H9 (cell line): ENCODE results near the gene KIF6. TPM values are rescaled to one million over a fixed set of nuclear protein-coding genes. Genes with fewer than 3 reads are reported as not detected.
A peak's percentile ranks its signal among the peaks of the same experiment; 100 is the strongest.

Source experiments
- DNase-seq: peaks from one replicate; pipeline ENCODE4 v3.0.0-alpha.2; 2017
- H2AFZ ChIP-seq: one replicate; pipeline ENCODE4 v1.6.1; 2013; ENCODE audit warnings: mild to moderate bottlenecking, low read length, control low read depth, moderate library complexity
- H2AK5ac ChIP-seq: 2 replicates; pipeline ENCODE4 v1.6.1; 2013; ENCODE audit warnings: low read length, control low read depth, mixed read lengths; ENCODE audit not compliant: insufficient read length
- H2BK120ac ChIP-seq: one replicate; pipeline ENCODE4 v1.6.1; 2013; ENCODE audit warnings: low read depth, mild to moderate bottlenecking, low read length, control low read depth, inconsistent platforms; ENCODE audit not compliant: poor library complexity, severe bottlenecking
- H2BK12ac ChIP-seq: 2 replicates; pipeline ENCODE4 v1.6.1; 2013; ENCODE audit warnings: low read length, control low read depth, mixed read lengths, low read depth; ENCODE audit not compliant: insufficient read length
- H2BK15ac ChIP-seq: 2 replicates; pipeline ENCODE4 v1.6.1; 2013; ENCODE audit warnings: low read depth, low read length, control low read depth
- H2BK20ac ChIP-seq: one replicate; pipeline ENCODE4 v1.6.1; 2013; ENCODE audit warnings: low read depth, mild to moderate bottlenecking, low read length, control low read depth, inconsistent platforms; ENCODE audit not compliant: poor library complexity, severe bottlenecking
- H2BK5ac ChIP-seq: 2 replicates; pipeline ENCODE4 v1.6.1; 2013; ENCODE audit warnings: low read length, control low read depth, mixed read lengths; ENCODE audit not compliant: insufficient read length
- H3K14ac ChIP-seq: 2 replicates; pipeline ENCODE4 v1.6.1; 2013; ENCODE audit warnings: low read length, control low read depth; ENCODE audit not compliant: insufficient read depth
- H3K18ac ChIP-seq: 2 replicates; pipeline ENCODE4 v1.6.1; 2013; ENCODE audit warnings: low read depth, mild to moderate bottlenecking, mixed read lengths, low read length, control low read depth; ENCODE audit not compliant: insufficient read length
- H3K23ac ChIP-seq: 2 replicates; pipeline ENCODE4 v1.6.1; 2013; ENCODE audit warnings: low read length, control low read depth, mixed read lengths, low read depth; ENCODE audit not compliant: insufficient read length
- H3K23me2 ChIP-seq: 2 replicates; pipeline ENCODE4 v1.6.1; 2013; ENCODE audit warnings: low read depth, mild to moderate bottlenecking, mixed read lengths, low read length, control low read depth; ENCODE audit not compliant: insufficient read length, poor library complexity, severe bottlenecking
- H3K27ac ChIP-seq: 2 replicates; pipeline ENCODE4 v1.5.1; 2013; ENCODE audit warnings: low read length, control low read depth, mixed read lengths, low read depth; ENCODE audit not compliant: insufficient read length
- H3K27me3 ChIP-seq: 2 replicates; pipeline ENCODE4 v1.6.1; 2013; ENCODE audit warnings: low read length, control low read depth, inconsistent platforms; ENCODE audit not compliant: insufficient read depth
- H3K4ac ChIP-seq: 2 replicates; pipeline ENCODE4 v1.6.1; 2013; ENCODE audit warnings: low read depth, mild to moderate bottlenecking, control low read depth, inconsistent platforms, low read length, moderate library complexity
- H3K4me1 ChIP-seq: 2 replicates; pipeline ENCODE4 v1.6.1; 2013; ENCODE audit warnings: low read length, control low read depth, inconsistent platforms; ENCODE audit not compliant: insufficient read depth
- H3K4me2 ChIP-seq: 2 replicates; pipeline ENCODE4 v1.6.1; 2013; ENCODE audit warnings: low read length, control low read depth, mixed read lengths; ENCODE audit not compliant: insufficient read length, insufficient read depth
- H3K56ac ChIP-seq: 2 replicates; pipeline ENCODE4 v1.6.1; 2013; ENCODE audit warnings: low read depth, mild to moderate bottlenecking, mixed read lengths, low read length, control low read depth; ENCODE audit not compliant: insufficient read length
- H3K79me1 ChIP-seq: 2 replicates; pipeline ENCODE4 v1.6.1; 2013; ENCODE audit warnings: low read depth, mild to moderate bottlenecking, moderate library complexity, low read length, control low read depth, inconsistent platforms; ENCODE audit not compliant: insufficient read depth, poor library complexity, severe bottlenecking
- H3K79me2 ChIP-seq: 2 replicates; pipeline ENCODE4 v1.6.1; 2013; ENCODE audit warnings: low read length, control low read depth, inconsistent platforms; ENCODE audit not compliant: insufficient read depth
- H3K9ac ChIP-seq: 2 replicates; pipeline ENCODE4 v1.6.1; 2013; ENCODE audit warnings: low read length, control low read depth, mixed read lengths; ENCODE audit not compliant: insufficient read length; ENCODE audit errors: extremely low read depth
- H3K9me3 ChIP-seq: one replicate; pipeline ENCODE4 v1.6.1; 2013; ENCODE audit warnings: low read depth, low read length, inconsistent platforms; ENCODE audit not compliant: control insufficient read depth
- H3T11ph ChIP-seq: one replicate; pipeline ENCODE4 v1.6.1; 2013; ENCODE audit warnings: mild to moderate bottlenecking, low read length, control low read depth, inconsistent platforms
- H4K20me1 ChIP-seq: one replicate; pipeline ENCODE4 v1.6.1; 2013; ENCODE audit not compliant: control insufficient read depth, insufficient read length, insufficient read depth
- H4K5ac ChIP-seq: 2 replicates; pipeline ENCODE4 v1.6.1; 2013; ENCODE audit warnings: low read depth, mild to moderate bottlenecking, mixed read lengths, low read length, control low read depth; ENCODE audit not compliant: insufficient read length
- H4K8ac ChIP-seq: replicated peaks from 2 replicates; pipeline ENCODE4 v1.6.1; 2013; ENCODE audit warnings: low read length, control low read depth, mixed read lengths, low read depth; ENCODE audit not compliant: insufficient read length
- H4K91ac ChIP-seq: 2 replicates; pipeline ENCODE4 v1.6.1; 2013; ENCODE audit warnings: low read depth, mild to moderate bottlenecking, moderate library complexity, mixed read lengths, low read length, control low read depth; ENCODE audit not compliant: insufficient read length
- H3K27ac Mint-ChIP-seq, 3 experiments: 2 replicates in 2 of 3; 3 replicates in 1 of 3; pipeline ENCODE4 v1.8.0; 2020 to 2021; ENCODE audit warnings: mixed read lengths in 3 of 3, mild to moderate bottlenecking in 1 of 3, moderate library complexity in 1 of 3
- H3K27me3 Mint-ChIP-seq: 2 replicates; pipeline ENCODE4 v1.8.0; 2021; ENCODE audit warnings: low read depth, mild to moderate bottlenecking, moderate library complexity, mixed read lengths
- H3K36me3 Mint-ChIP-seq, 3 experiments: 2 replicates in 2 of 3; 3 replicates in 1 of 3; pipeline ENCODE4 v1.8.0; 2020 to 2021; ENCODE audit warnings: low read depth in 3 of 3, mixed read lengths in 3 of 3; ENCODE audit not compliant: insufficient read depth in 1 of 3
- H3K4me1 Mint-ChIP-seq, 2 experiments: 2 replicates each; pipeline ENCODE4 v1.8.0; 2020; ENCODE audit warnings: mixed read lengths in 2 of 2
- H3K4me3 Mint-ChIP-seq, 2 experiments: 2 replicates in 1 of 2; 3 replicates in 1 of 2; pipeline ENCODE4 v1.8.0; 2020 to 2021; ENCODE audit warnings: mild to moderate bottlenecking in 2 of 2, mixed read lengths in 2 of 2, moderate library complexity in 1 of 2
- H3K9me3 Mint-ChIP-seq, 2 experiments: 2 replicates in 1 of 2; 3 replicates in 1 of 2; pipeline ENCODE4 v1.8.0; 2020; ENCODE audit warnings: mild to moderate bottlenecking in 2 of 2, mixed read lengths in 2 of 2, moderate library complexity in 1 of 2
- CTCF ChIP-seq: fragments of 200-600 bp; sonication (generic); conservative IDR thresholded peaks from 3 replicates; pipeline ENCODE4 v1.8.0; 2021; ENCODE audit warnings: antibody characterized with exemption, mild to moderate bottlenecking
- WGBS: extraction: QIAGEN DNeasy Blood & Tissue Kit; methylation state at CpG from one replicate; pipeline ENCODE4 v1.1.7; 2013; ENCODE audit warnings: missing lambda C conversion rate, low lambda C conversion rate, mixed read lengths; ENCODE audit not compliant: insufficient read length; ENCODE audit errors: extremely low coverage; 5-methylcytosine and 5-hydroxymethylcytosine counted together
- total RNA-seq: library from RNA; stranded (reverse); gene quantifications from 2 replicates; pipeline ENCODE4 v1.2.1, GENCODE V29; 2021

The KIF6 gene
- total RNA-seq, 1 experiment from 2014 or later, result 0.63 TPM

GRCh38 chr6:39377539-39377950, 347.7 kb downstream of the KIF6 start:
- Histone ChIP-seq H2BK20ac (no peak overlapping the region), H3K23me2 (no peaks in the 10 kb centered on the region), H3K14ac (no peak overlapping the region), H2BK120ac (no peak overlapping the region), H3K56ac (no peak overlapping the region), H4K5ac (no peak overlapping the region), H3K4me2 (no peak overlapping the region), H4K91ac (no peak overlapping the region), H3K4ac (no peak overlapping the region), H4K8ac (no peak overlapping the region), H2AFZ (no peak overlapping the region), H3K23ac (no peak overlapping the region), H3K79me2 (no peaks in the 10 kb centered on the region), H2BK15ac (no peak overlapping the region), H3K27me3 (no peaks in the 10 kb centered on the region), H3K79me1 (no peaks in the 10 kb centered on the region), H2BK12ac (no peak overlapping the region), H3K4me1 (no peaks in the 10 kb centered on the region), H3T11ph (no peak overlapping the region), H3K27ac (no peak overlapping the region), H4K20me1 (no peaks in the 10 kb centered on the region), H3K9me3 (no peaks in the 10 kb centered on the region), H3K9ac (no peak overlapping the region), H2BK5ac (no peak overlapping the region), H2AK5ac (no peak overlapping the region), H3K18ac (no peak overlapping the region)
- TF ChIP-seq CTCF, result peak; percentile 88
- WGBS, result no CpG with 5 or more reads among the region's 6 CpGs
- peaks cover 5% of the 10 kb centered on the region in 2 experiments for H3K4me1 Mint-ChIP-seq
- H3K27ac Mint-ChIP-seq, result peak overlapping the region in 1 of 3 experiments; percentile 23; a peak in 1 of 7 replicates
- H3K27me3 Mint-ChIP-seq, result no peaks in the 10 kb centered on the region; the same call in 1 of the 2 replicates
- H3K4me3 Mint-ChIP-seq, result no peak overlapping the region; a peak in 1 of 5 replicates
- H3K9me3 Mint-ChIP-seq, result no peaks in the 10 kb centered on the region; a peak in 1 of 5 replicates
- H3K36me3 Mint-ChIP-seq, result no peaks in the 10 kb centered on the region
- DNase-seq, result peak; percentile 84
